OCI-LY3 (cell line): ENCODE results near the gene EDN1.

Experiments
- H2AFZ ChIP-seq: fragments of 200-600, 300-600 bp; shearing (Covaris generic); 2 replicates; pipeline ENCODE4 v1.6.0; 2014; ENCODE audit warnings: antibody characterized with exemption, low read depth, low read length
- H3K27ac ChIP-seq: fragments of 200-600, 300-600 bp; sonication (generic); 2 replicates; pipeline ENCODE4 v1.5.1; 2014; ENCODE audit warnings: mild to moderate bottlenecking, low read length, moderate library complexity, mixed read lengths
- H3K27me3 ChIP-seq: fragments of 200-600, 300-600 bp; sonication (generic); 2 replicates; pipeline ENCODE4 v1.6.1; 2014; ENCODE audit warnings: low read depth, low read length, mixed read lengths
- H3K36me3 ChIP-seq: fragments of 200-600, 300-600 bp; sonication (generic); replicated peaks from 2 replicates; pipeline ENCODE3; 2014; ENCODE audit warnings: low read depth, low read length, mixed read lengths
- H3K4me1 ChIP-seq: fragments of 300-600, 200-600 bp; sonication (generic); 2 replicates; pipeline ENCODE4 v1.6.1; 2014; ENCODE audit warnings: low read length, mixed read lengths
- H3K4me2 ChIP-seq: fragments of 200-600, 300-600 bp; sonication (generic); 2 replicates; pipeline ENCODE4 v1.6.1; 2014; ENCODE audit warnings: low read length, mixed read lengths
- H3K4me3 ChIP-seq: fragments of 300-600, 200-600 bp; sonication (generic); 2 replicates; pipeline ENCODE4 v1.5.1; 2014; ENCODE audit warnings: antibody characterized with exemption, mild to moderate bottlenecking, low read length, moderate library complexity
- H3K79me2 ChIP-seq: fragments of 300-600, 200-600 bp; shearing (Covaris generic); 2 replicates; pipeline ENCODE4 v1.6.1; 2014; ENCODE audit warnings: mild to moderate bottlenecking, low read length, mixed read lengths
- H3K9ac ChIP-seq: fragments of 300-600, 200-600 bp; shearing (Covaris generic); 2 replicates; pipeline ENCODE4 v1.6.0; 2014; ENCODE audit warnings: mild to moderate bottlenecking, low read length, moderate library complexity
- H3K9me3 ChIP-seq: fragments of 200-600, 300-600 bp; shearing (Covaris generic); 2 replicates; pipeline ENCODE4 v1.6.1; 2014; ENCODE audit warnings: low read length, mixed read lengths; ENCODE audit not compliant: insufficient read depth
- H4K20me1 ChIP-seq: fragments of 200-600, 300-600 bp; sonication (generic); 2 replicates; pipeline ENCODE4 v1.6.1; 2016; ENCODE audit warnings: low read length, mixed read lengths; ENCODE audit not compliant: insufficient read depth
- EZH2phosphoT487 ChIP-seq: fragments of 200-600 bp; shearing (Covaris generic); IDR thresholded peaks from 2 replicates; pipeline ENCODE4 v1.6.1; 2018; ENCODE audit warnings: antibody characterized with exemption, mixed run types, low read depth
- TF ChIP-seq, protein P1 (sequence below): fragments of 200-600, 300-600 bp; sonication (generic); IDR thresholded peaks from 2 replicates; pipeline ENCODE4 v1.5.1; 2014; ENCODE audit warnings: antibody characterized with exemption, low read length, low read depth

EDN1 gene

DNA sequence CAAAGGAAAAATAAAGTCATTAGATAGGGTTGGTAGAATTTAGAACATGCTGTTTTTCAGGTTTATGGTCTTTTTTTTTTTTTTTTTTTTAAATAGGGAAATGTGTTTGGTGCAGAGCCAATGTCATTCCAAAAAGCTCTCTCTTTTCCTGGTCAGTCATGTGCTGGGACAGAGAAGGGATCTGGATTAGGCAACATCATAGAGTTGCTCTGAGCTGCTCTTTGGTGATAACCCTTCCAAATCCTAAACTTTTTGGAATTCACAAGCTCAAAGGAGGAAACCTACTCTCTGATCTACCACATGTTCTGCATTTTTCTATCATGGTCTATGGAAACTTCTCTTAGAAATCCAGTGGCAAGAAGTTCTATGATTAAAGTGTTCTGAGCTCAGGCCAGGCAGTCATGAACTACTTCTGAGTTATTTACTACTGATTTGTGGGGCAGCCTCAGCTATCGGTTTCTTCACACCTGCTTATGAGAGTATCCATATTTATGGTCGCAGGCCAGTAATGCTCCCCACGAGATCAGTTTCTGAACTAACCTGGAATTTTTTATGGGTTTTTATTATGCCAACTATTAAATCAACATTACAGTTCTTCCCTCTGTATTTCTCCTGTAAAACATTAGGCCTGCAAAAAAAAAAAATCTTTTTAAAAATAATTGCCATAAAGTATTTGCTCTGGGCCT, 4.8 kb downstream of the EDN1 start:
- peaks cover 5% of the 10 kb centered on the region; the same call in 1 of the 2 replicates for H3K4me1 ChIP-seq
- no peak overlapping the region for H2AFZ ChIP-seq
- no peaks in the 10 kb centered on the region for H3K79me2 ChIP-seq
- H3K9ac ChIP-seq: no peak overlapping the region
- no peaks in the 10 kb centered on the region for H3K9me3 ChIP-seq
- no peak overlapping the region for H3K27ac ChIP-seq
- no peaks in the 10 kb centered on the region for H4K20me1 ChIP-seq
- H3K4me3 ChIP-seq: no peak overlapping the region
- H3K36me3 ChIP-seq: no peaks in the 10 kb centered on the region
- TF ChIP-seq EZH2phosphoT487: no peak
- TF ChIP-seq, protein P1, sequence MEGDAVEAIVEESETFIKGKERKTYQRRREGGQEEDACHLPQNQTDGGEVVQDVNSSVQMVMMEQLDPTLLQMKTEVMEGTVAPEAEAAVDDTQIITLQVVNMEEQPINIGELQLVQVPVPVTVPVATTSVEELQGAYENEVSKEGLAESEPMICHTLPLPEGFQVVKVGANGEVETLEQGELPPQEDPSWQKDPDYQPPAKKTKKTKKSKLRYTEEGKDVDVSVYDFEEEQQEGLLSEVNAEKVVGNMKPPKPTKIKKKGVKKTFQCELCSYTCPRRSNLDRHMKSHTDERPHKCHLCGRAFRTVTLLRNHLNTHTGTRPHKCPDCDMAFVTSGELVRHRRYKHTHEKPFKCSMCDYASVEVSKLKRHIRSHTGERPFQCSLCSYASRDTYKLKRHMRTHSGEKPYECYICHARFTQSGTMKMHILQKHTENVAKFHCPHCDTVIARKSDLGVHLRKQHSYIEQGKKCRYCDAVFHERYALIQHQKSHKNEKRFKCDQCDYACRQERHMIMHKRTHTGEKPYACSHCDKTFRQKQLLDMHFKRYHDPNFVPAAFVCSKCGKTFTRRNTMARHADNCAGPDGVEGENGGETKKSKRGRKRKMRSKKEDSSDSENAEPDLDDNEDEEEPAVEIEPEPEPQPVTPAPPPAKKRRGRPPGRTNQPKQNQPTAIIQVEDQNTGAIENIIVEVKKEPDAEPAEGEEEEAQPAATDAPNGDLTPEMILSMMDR: no peak
- peaks cover 35% of the 10 kb centered on the region for H3K27me3 ChIP-seq
- no peak overlapping the region for H3K4me2 ChIP-seq

DNA sequence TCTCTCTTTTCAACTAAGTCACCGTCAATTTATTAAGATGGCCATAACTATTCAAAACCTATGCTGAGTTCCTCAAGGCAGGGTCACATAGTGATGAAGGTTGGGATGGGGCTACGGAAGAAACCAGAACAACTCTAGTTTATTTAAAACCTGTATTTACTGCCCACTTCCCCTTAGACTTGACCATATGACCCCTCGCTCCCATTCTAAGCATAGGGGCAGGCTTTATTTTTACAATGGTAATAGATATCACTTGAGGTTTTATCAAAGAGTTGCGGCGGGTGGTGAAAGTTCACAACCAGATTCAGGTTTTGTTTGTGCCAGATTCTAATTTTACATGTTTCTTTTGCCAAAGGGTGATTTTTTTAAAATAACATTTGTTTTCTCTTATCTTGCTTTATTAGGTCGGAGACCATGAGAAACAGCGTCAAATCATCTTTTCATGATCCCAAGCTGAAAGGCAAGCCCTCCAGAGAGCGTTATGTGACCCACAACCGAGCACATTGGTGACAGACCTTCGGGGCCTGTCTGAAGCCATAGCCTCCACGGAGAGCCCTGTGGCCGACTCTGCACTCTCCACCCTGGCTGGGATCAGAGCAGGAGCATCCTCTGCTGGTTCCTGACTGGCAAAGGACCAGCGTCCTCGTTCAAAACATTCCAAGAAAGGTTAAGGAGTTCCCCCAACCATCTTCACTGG, 5.5 kb downstream of the EDN1 start:
- no peak overlapping the region for H3K27ac ChIP-seq

DNA sequence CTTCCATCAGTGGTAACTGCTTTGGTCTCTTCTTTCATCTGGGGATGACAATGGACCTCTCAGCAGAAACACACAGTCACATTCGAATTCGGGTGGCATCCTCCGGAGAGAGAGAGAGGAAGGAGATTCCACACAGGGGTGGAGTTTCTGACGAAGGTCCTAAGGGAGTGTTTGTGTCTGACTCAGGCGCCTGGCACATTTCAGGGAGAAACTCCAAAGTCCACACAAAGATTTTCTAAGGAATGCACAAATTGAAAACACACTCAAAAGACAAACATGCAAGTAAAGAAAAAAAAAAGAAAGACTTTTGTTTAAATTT, 6.1 kb downstream of the EDN1 start:
- TF ChIP-seq, protein P1: no peak
- TF ChIP-seq EZH2phosphoT487: no peak
- Histone ChIP-seq H3K4me3 (no peak overlapping the region), H3K27me3 (peaks cover 27% of the 10 kb centered on the region), H3K36me3 (no peaks in the 10 kb centered on the region), H3K4me1 (no peaks in the 10 kb centered on the region), H3K79me2 (no peaks in the 10 kb centered on the region), H3K27ac (no peak overlapping the region), H3K9me3 (no peaks in the 10 kb centered on the region), H3K9ac (no peak overlapping the region), H4K20me1 (no peaks in the 10 kb centered on the region), H3K4me2 (no peak overlapping the region), H2AFZ (no peak overlapping the region)

More for the DNA sequence above, 5.5 kb downstream of the EDN1 start:
- no peaks in the 10 kb centered on the region for H3K9me3 ChIP-seq
- TF ChIP-seq EZH2phosphoT487: no peak
- TF ChIP-seq, protein P1: no peak
- H3K79me2 ChIP-seq: no peaks in the 10 kb centered on the region
- H4K20me1 ChIP-seq: no peaks in the 10 kb centered on the region
- H3K36me3 ChIP-seq: no peaks in the 10 kb centered on the region
- H3K4me3 ChIP-seq: no peak overlapping the region
- H3K4me2 ChIP-seq: no peak overlapping the region
- no peak overlapping the region for H3K9ac ChIP-seq
- H2AFZ ChIP-seq: no peak overlapping the region
- H3K27me3 ChIP-seq: peaks cover 32% of the 10 kb centered on the region
- H3K4me1 ChIP-seq: peaks cover under 1% of the 10 kb centered on the region; the same call in 1 of the 2 replicates

DNA sequence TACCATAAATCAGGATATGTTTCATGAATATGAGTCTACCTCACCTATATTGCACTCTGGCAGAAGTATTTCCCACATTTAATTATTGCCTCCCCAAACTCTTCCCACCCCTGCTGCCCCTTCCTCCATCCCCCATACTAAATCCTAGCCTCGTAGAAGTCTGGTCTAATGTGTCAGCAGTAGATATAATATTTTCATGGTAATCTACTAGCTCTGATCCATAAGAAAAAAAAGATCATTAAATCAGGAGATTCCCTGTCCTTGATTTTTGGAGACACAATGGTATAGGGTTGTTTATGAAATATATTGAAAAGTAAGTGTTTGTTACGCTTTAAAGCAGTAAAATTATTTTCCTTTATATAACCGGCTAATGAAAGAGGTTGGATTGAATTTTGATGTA, 6.4 kb downstream of the EDN1 start:
- H3K4me3 ChIP-seq: no peak overlapping the region
- H3K27ac ChIP-seq: no peak overlapping the region
- no peaks in the 10 kb centered on the region for H3K79me2 ChIP-seq
- H3K9ac ChIP-seq: no peak overlapping the region
- peaks cover 24% of the 10 kb centered on the region for H3K27me3 ChIP-seq
- H3K4me1 ChIP-seq: no peaks in the 10 kb centered on the region
- H2AFZ ChIP-seq: no peak overlapping the region
- H3K9me3 ChIP-seq: no peaks in the 10 kb centered on the region
- H3K4me2 ChIP-seq: no peak overlapping the region
- TF ChIP-seq, protein P1: no peak
- no peak for TF ChIP-seq EZH2phosphoT487
- no peaks in the 10 kb centered on the region for H3K36me3 ChIP-seq
- H4K20me1 ChIP-seq: no peaks in the 10 kb centered on the region
